Right lobe of liver (tissue), 6 donors: ENCODE data around the gene ATXN2. TPM values are rescaled to one million over a fixed set of nuclear protein-coding genes. Genes with fewer than 3 reads are reported as not detected.
"Not testable (repeated sequence)": the region's sequence is repeated elsewhere in the genome, so short reads cannot be mapped to it uniquely, and the experiment has no call there.

Experiments
- ATAC-seq, 4 donors: fragments of 200-7000 bp; cut with Tn5 transposase; one replicate each; pipeline ENCODE4 v1.9.1; 2020; ENCODE audit warnings: mild to moderate bottlenecking in 4 of 4, moderate library complexity in 4 of 4
- DNase-seq, 3 donors: peaks; one replicate each; pipeline ENCODE4 v3.0.0-alpha.2; 2020
- H3K27ac ChIP-seq, 3 donors: fragments of 200-600 bp; one replicate each; pipeline ENCODE4 v1.8.0; 2022
- H3K27me3 ChIP-seq, 2 donors: fragments of 200-600 bp; one replicate each; pipeline ENCODE4 v1.8.0; 2022
- H3K36me3 ChIP-seq, 4 donors: fragments of 200-600 bp; sonication (generic) in 1 of 4; one replicate each; pipeline versions ENCODE4 v1.5.1 to v1.8.0; 2017 to 2022; ENCODE audit warnings: control low read depth in 1 of 4
- H3K4me1 ChIP-seq, 4 donors: fragments of 200-600 bp; sonication (generic) in 1 of 4; one replicate each; pipeline versions ENCODE4 v1.5.1 to v1.8.0; 2017 to 2022; ENCODE audit warnings: control low read depth in 1 of 4
- H3K4me3 ChIP-seq, 3 donors: fragments of 200-600 bp; one replicate each; pipeline ENCODE4 v1.8.0; 2022
- H3K9me3 ChIP-seq, 4 donors: fragments of 200-600 bp; sonication (generic) in 1 of 4; one replicate each; pipeline versions ENCODE4 v1.5.1 to v1.8.0; 2017 to 2022; ENCODE audit warnings: control low read depth in 1 of 4
- CTCF ChIP-seq, 4 donors: fragments of 200-600 bp in 3 of 4; fragments of 450-650 bp in 1 of 4; IDR thresholded peaks; one replicate each; pipeline versions ENCODE4 v1.5.1 to v1.8.0; 2016 to 2022; ENCODE audit warnings: antibody characterized with exemption in 4 of 4, mild to moderate bottlenecking in 2 of 4
- POLR2A ChIP-seq: fragments of 450-650 bp; IDR thresholded peaks from one replicate; pipeline ENCODE4 v1.6.1; 2017; ENCODE audit warnings: antibody characterized with exemption, mild to moderate bottlenecking
- WGBS: methylation state at CpG from one replicate; pipeline ENCODE4 v1.1.6; 2018; ENCODE audit warnings: low coverage, low lambda C conversion rate; ENCODE audit not compliant: insufficient coverage; ENCODE audit errors: missing lambda C conversion rate; 5-methylcytosine and 5-hydroxymethylcytosine counted together
- intact Hi-C, 2 donors: fragments of 100-400 bp; cut with DNase I; formaldehyde crosslinking; loops; one replicate each; pipeline versions ENCODE4 v1.11.2 to v1.14.1; 2022
- total RNA-seq, 6 experiments: library from RNA; depleted of rRNA in 2 of 6; stranded (reverse); fragments of >200 nt in 2 of 6; fragmentation: NEBNext Ultra II Directional in 3 of 6; extraction: Animal tissue kit (Norgen Biotek cat#: 25700) in 3 of 6; gene quantifications; one replicate each; pipeline versions ENCODE4 v1.1.0 to v1.2.4, GENCODE V29; 2016 to 2023
- donor health status: DM: no; HTN: yes; CAD: no.
- donor health status: DM: no; HTN: no; CAD: no.
- donor health status: DM: no; HTN: no; CAD: no.
- donor health status: DM: no; HTN: yes; CAD: no.
- donor health status: DM: no; HTN: yes; CAD: no.

ATXN2 gene
- total RNA-seq, 6 experiments from 2014 or later = 19.1 to 39.5 (median 27.6) TPM

DNA sequence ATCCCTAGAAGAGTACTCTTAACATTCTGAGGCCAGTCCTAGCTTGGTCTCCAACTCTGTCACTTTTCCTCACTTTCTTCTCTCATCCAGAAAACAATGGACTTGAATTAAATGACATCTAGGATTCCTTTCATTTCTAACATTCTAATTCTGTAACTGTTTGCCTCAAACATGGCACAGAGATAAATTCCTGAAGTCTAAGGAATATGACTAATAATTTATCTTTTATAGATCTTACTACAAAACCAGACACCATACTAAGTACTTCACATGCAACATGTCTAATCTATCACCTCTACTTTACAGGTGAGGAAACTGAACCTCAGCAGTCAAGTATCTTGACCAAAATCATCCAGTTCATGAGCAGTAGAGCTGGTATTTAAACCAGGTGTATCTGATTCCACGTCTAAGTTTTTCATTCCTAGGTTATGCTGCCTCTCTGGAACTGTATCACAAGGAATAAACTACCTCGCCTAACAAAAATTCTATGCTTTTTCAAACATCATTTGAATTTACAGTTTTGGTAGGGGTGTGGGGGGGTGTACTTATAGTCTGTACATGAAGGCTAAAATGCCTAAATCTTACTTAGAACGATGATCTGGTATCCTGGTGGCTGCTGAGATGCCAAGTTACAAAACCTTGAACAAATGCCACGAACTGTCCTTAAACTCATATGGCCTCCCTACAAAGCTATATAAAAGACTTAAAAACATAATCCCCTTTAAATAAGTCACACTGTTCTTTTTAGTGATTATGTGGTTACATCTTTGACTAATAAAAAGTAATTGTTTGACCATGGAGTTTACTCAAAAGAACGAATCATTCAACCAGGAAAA lies 41.6 kb downstream of the ATXN2 start:
- Histone ChIP-seq H3K9me3 (no peaks in the 10 kb centered on the region), H3K27ac (no peak overlapping the region), H3K4me3 (no peak overlapping the region), H3K36me3 (no peaks in the 10 kb centered on the region), H3K4me1 (peaks cover 0 to 5% (median 0%) of the 10 kb centered on the region in 4 donors), H3K27me3 (no peaks in the 10 kb centered on the region)
- TF ChIP-seq CTCF (IDR thresholded peaks at IDR 0.05) = no peak
- no peak for TF ChIP-seq POLR2A
- intact Hi-C loops = no loop called here
- ATAC-seq = no peak
- WGBS = 58% methylated on average over 5 of the region's 5 CpGs
- DNase-seq = no peak

GRCh38 chr12:111556676-111557075 lies 42.4 kb downstream of the ATXN2 start:
- Histone ChIP-seq H3K4me3 (no peak overlapping the region), H3K4me1 (peaks cover 0 to 5% (median 0%) of the 10 kb centered on the region in 4 donors), H3K36me3 (peaks cover 0 to 6% (median 0%) of the 10 kb centered on the region in 4 donors), H3K27me3 (no peaks in the 10 kb centered on the region), H3K9me3 (no peaks in the 10 kb centered on the region), H3K27ac (no peak overlapping the region)
- ATAC-seq (no peak), DNase-seq (no peak)
- 68% methylated on average over 6 of the region's 6 CpGs for WGBS
- TF ChIP-seq CTCF (IDR thresholded peaks at IDR 0.05) (no peak), POLR2A (no peak)
- intact Hi-C loops = no loop called here

- H3K27me3 ChIP-seq, H3K27ac ChIP-seq, DNase-seq, H3K4me3 ChIP-seq, H3K9me3 ChIP-seq, H3K4me1 ChIP-seq, intact Hi-C loops, ATAC-seq: not testable (repeated sequence)
- 76% methylated on average over 3 of the region's 3 CpGs for WGBS
- H3K36me3 ChIP-seq = peaks cover 0 to 20% (median 3%) of the 10 kb centered on the region in 4 donors
These were observed 43.8 kb downstream of the ATXN2 start for GRCh38 chr12:111555313-111555712.

- WGBS = 92% methylated on average over 8 of the region's 8 CpGs
- Histone ChIP-seq H3K9me3 (no peaks in the 10 kb centered on the region), H3K4me3 (no peak overlapping the region), H3K27me3 (no peaks in the 10 kb centered on the region), H3K36me3 (peaks cover 0 to 81% (median 11%) of the 10 kb centered on the region in 4 donors), H3K27ac (no peak overlapping the region), H3K4me1 (no peaks in the 10 kb centered on the region)
- DNase-seq (no peak), ATAC-seq (no peak)
- TF ChIP-seq CTCF (IDR thresholded peaks at IDR 0.05) = no peak
- TF ChIP-seq POLR2A = no peak
- intact Hi-C loops = no loop called here
These were observed 52.2 kb downstream of the ATXN2 start for GRCh38 chr12:111546758-111547383.

GRCh38 chr12:111546171-111546570 lies 52.9 kb downstream of the ATXN2 start:
- Histone ChIP-seq H3K9me3 (no peaks in the 10 kb centered on the region), H3K36me3 (peaks cover 0 to 78% (median 11%) of the 10 kb centered on the region in 4 donors), H3K27me3 (no peaks in the 10 kb centered on the region), H3K4me1 (no peaks in the 10 kb centered on the region), H3K4me3 (no peak overlapping the region), H3K27ac (no peak overlapping the region)
- DNase-seq (no peak), ATAC-seq (no peak)
- intact Hi-C loops = no loop called here
- TF ChIP-seq POLR2A = no peak
- WGBS = 95% methylated on average over 2 of the region's 2 CpGs
